GM13977 (cell line): Measurements from ENCODE around the gene MMADHC.

Source experiments
- DNase-seq: peaks from one replicate; pipeline ENCODE4 v3.0.0; 2012; ENCODE audit warnings: low spot score
- CTCF ChIP-seq: IDR thresholded peaks from 2 replicates; pipeline ENCODE4 v1.5.1; 2012; ENCODE audit warnings: mild to moderate bottlenecking, control low read depth; ENCODE audit not compliant: insufficient read depth; ENCODE audit errors: extremely low read depth, missing control alignments
- in situ Hi-C: fragments of 300-500 bp; cut with MboI; formaldehyde crosslinking; loops from one replicate; pipeline ENCODE4 v1.12.0; 2022; ENCODE audit warnings: low sequenced_read_pairs, low pct_unique_long_range_greater_than_20kb, mixed read lengths, inconsistent platforms; ENCODE audit not compliant: unreplicated experiment

The MMADHC gene

GRCh38 chr2:149543845-149544244 is 43.7 kb downstream of the MMADHC start:
- no peak for DNase-seq
- no peak for TF ChIP-seq CTCF
- in situ Hi-C loops: no loop called here

- in situ Hi-C loops: no loop called here
- DNase-seq: no peak
- no peak for TF ChIP-seq CTCF
Observed at GRCh38 chr2:149540138-149540537, 47.4 kb downstream of the MMADHC start.

- TF ChIP-seq CTCF: no peak
- DNase-seq: no peak
- in situ Hi-C loops: no loop called here
Observed at GRCh38 chr2:149538138-149538833, 49.3 kb downstream of the MMADHC start.

- TF ChIP-seq CTCF: no peak
- in situ Hi-C loops: no loop called here
- no peak for DNase-seq
Observed at GRCh38 chr2:149537092-149537726, 50.4 kb downstream of the MMADHC start.

GRCh38 chr2:149536649-149537048 is 50.9 kb downstream of the MMADHC start:
- no peak for TF ChIP-seq CTCF
- DNase-seq: no peak
- in situ Hi-C loops: no loop called here

- in situ Hi-C loops: no loop called here
- no peak for TF ChIP-seq CTCF
- no peak for DNase-seq
Observed at GRCh38 chr2:149534674-149535073, 52.9 kb downstream of the MMADHC start.
